GM18861 (cell line): ENCODE measurements around the gene CFAP299.
"Not testable (repeated sequence)": the region's sequence is repeated elsewhere in the genome, so short reads cannot be mapped to it uniquely, and the experiment has no call there.

Source experiments
- ATAC-seq: cut with Tn5 transposase; IDR thresholded peaks from one replicate; pipeline ENCODE4 v1.9.1; 2021; ENCODE audit not compliant: unreplicated experiment

Gene CFAP299

DNA sequence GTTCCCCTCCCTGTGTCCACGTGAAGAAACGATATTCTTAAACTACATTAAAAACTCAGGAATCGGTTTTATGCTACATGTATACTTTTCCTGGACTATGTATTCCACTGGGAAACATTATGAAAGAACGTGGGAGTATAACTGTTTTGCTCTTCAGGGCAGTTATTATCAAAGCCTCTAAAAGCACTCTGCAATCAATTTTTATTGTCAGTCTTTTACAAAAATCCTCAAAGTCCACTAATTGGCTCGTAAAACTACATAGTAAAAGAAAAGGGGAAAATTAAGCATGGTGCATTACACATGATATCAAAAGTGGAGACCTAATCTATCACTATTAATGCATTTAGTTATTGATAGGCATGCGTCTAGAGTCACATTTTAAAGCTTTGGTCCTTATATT is 11.4 kb upstream of the CFAP299 start:
- no peak for ATAC-seq

DNA sequence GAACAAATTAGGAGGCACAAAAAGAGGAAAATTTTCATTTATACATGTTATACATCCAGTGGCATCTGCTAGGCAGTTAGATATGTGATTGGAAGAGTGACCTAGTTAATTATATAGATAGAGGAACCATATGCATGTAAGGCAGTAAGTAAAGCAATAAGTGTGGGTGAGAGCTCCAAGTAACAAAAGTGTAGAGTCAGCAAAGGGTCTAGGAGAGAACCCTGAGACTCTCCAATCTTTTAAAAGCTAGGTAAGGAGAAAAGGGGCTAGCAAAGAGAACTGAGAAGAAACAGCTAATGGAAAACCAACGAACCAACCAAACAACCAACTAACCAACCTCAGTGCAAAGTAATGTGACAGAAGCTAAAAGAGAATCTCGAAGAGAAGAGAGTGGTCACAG is 3.8 kb upstream of the CFAP299 start:
- no peak for ATAC-seq

- no peak for ATAC-seq
Observed at GRCh38 chr4:80333121-80333520, 2.4 kb upstream of the CFAP299 start.

GRCh38 chr4:80334568-80334967 is 962 bp upstream of the CFAP299 start:
- ATAC-seq, result no peak

DNA sequence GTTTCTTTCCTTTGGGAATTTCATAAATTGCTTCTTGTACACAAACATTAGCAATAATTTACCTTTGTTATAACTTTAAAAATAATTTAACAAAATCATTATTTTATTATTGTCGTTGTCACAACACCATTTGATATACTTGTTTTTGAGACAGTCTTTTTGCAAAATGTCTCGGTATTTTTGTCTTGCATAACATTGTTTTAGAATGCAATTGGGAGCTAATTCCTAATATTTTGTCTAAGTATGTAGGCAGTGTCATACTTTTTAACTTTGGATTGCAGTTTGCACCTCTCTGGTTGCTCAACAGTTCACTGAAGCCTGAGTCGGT is 340 bp upstream of the CFAP299 start:
- ATAC-seq, result no peak

DNA sequence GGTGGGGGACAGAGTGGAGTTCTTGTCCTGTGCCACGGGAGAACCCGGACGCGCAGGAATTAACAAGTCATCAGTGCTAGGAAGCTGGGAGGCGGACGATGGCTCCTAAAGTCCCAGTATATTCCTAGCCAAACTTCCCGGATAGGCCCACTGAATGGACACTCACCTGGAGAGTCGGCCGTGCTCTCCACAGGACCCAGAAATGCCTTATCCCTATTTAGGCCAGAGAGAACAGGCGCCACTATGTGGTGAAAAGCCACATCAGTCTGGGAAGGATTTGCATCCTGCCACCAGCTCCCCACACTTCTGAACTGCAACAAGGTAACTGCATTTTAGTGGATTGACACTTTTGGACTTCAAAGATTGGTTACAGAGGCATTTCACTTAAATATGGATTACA is 1.1 kb downstream of the CFAP299 start:
- no peak for ATAC-seq

- no peak for ATAC-seq
Observed at GRCh38 chr4:80340036-80340435, 4.5 kb downstream of the CFAP299 start.

DNA sequence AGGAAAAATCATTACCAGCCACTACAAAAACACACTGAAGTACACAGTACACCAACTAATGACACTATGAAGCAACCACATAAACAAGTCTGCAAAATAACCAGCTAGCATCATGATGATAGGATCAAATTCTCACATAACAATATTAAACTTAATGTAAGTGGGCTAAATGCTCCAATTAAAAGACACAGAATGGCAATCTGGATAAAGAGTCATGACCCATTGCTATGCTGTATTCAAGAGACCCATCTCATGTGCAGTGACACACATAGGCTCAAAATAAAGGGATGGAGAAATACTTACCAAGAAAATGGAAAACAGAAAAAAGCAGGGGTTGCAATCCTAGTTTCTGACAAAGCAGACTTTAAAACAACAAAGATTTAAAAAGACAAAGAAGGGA is 7.2 kb downstream of the CFAP299 start:
- ATAC-seq, result not testable (repeated sequence)

DNA sequence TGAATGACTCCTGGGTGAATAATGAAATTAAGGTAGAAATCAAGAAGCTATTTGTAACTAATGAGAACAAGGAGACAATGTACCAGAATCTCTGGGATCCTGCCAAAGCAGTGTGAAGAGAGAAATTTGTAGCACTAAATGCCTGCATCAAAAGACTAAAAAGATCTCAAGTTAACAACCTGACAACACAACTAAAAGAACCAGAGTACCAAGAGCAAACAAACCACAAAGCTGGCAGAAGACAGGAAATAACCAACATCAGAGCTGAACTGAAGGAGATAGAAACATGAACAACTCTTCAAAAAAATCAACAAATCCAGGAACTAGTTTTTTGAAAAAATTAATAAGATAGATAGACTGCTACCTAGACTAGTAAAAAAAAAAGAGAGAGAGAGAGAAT is 8.4 kb downstream of the CFAP299 start:
- ATAC-seq, result no peak

DNA sequence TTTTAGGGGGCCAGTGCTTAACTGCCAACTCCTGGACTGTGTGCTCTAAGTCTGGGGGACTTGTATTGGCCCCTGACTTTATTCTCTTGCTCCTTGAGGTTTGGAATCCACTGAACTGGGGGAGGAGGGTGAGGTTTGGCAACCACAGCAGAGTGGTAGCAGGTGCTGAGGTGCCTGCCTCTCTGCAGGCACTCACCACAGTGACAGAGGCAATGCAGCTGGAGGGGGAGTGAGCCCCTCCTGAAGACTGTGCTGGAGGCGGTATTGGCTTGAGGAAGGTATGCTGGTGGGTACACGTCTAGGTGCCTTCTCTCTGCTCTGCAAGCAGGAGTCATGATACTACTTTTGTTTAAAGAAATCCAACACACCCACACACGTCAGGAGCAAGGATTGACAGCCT is 24.6 kb downstream of the CFAP299 start:
- no peak for ATAC-seq

DNA sequence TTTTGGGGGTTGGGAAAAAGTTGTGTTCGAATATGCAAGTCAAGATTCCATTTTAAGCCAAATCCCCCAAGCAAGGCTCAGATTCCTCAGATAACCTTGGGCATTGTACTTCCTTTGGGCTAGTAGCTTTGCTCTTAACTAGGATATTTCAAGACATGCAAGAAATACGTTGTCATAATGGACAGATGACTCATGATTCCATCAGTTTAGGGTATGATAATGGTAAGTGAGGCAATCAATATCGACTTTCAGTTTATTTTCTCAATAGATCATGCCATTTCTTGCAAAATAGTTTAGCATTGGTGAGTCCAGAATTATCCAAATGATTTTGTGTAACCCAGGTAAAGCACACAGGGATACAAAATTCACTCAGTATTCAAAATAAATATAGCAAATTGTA is 25.4 kb downstream of the CFAP299 start:
- no peak for ATAC-seq

GRCh38 chr4:80361329-80361900 is 25.9 kb downstream of the CFAP299 start:
- ATAC-seq, result peak; percentile 44

DNA sequence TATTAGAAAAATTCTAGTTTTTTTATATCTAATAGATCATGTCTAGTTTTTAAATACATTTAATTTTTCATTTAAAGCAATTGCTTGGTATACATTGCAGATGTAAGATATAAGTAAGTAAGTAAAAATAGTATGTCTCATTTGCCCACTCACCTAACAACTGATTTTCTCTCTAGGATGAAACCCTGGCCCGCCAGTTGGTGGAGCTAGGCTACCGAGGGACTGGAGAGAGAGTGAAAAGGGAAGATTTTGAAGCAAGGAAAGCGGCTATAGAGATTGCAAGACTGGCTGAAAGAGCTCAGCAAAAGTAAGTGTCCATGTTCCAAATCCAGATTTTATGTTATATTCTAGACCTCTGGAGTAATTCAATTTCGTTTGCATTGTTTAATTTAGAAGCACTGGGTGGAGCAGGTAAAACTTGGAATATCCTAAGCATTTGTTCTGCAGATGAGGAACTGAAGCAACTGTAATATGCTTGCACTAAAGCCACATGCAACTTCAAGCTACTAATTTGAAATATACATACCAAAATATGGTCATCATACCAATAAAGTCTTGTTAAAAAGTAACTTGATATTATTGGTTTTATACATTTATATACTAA is 27.1 kb downstream of the CFAP299 start:
- peak; percentile 61 for ATAC-seq

GRCh38 chr4:80365928-80366327 is 30.4 kb downstream of the CFAP299 start:
- ATAC-seq, result peak; percentile 58

- ATAC-seq, result no peak
Observed at GRCh38 chr4:80367737-80368136, 32.2 kb downstream of the CFAP299 start.

GRCh38 chr4:80370635-80371034 is 35.1 kb downstream of the CFAP299 start:
- no peak for ATAC-seq

GRCh38 chr4:80371046-80371445 is 35.5 kb downstream of the CFAP299 start:
- ATAC-seq, result no peak

DNA sequence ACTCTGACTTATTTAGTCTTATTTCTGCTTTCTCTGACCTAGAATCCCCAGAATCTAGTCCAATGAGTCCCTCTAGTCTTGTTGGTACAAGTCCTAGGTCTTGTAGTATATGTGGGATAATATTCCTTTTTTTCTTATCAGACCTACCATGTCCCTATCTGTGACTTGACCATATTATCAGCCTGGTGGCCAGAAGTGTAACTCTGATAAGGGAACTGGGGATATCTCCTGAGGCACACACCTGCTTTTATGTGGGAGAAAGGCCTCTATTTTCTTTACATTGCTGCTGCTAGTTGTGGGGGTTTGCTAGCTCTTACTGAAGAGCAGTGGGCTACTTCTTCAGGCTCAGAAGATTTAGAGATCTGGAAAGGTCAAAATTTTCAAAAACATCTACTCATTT is 38.6 kb downstream of the CFAP299 start:
- no peak for ATAC-seq

- peak; percentile 60 for ATAC-seq
Observed at GRCh38 chr4:80382090-80382832, 46.7 kb downstream of the CFAP299 start.

GRCh38 chr4:80385397-80386280 is 50.1 kb downstream of the CFAP299 start:
- no peak for ATAC-seq

- no peak for ATAC-seq
Observed at GRCh38 chr4:80386281-80386886, 50.9 kb downstream of the CFAP299 start.
